WTC11 (cell line): ENCODE measurements around the gene HACD2. TPM values are rescaled to one million over a fixed set of nuclear protein-coding genes. Genes with fewer than 3 reads are reported as not detected.

Experiments used
- ATAC-seq: fragments of 200-7000 bp; cut with Tn5 transposase; 2 replicates; pipeline ENCODE4 v1.10.0; 2021; ENCODE audit warnings: mild to moderate bottlenecking, moderate library complexity
- CTCF ChIA-PET: fragments of 300-600 bp; sonication (Branson Sonifier 250); formaldehyde crosslinking; loops from one replicate; lab custom pipeline; 2021; ENCODE audit warnings: antibody characterized with exemption; lab: Charles Lee
- POLR2A ChIA-PET: fragments of 350-600 bp; sonication (Branson Sonifier 250); formaldehyde crosslinking; loops from one replicate; lab custom pipeline; 2021; ENCODE audit warnings: antibody characterized with exemption; lab: Charles Lee
- DNase-seq: peaks from one replicate; pipeline ENCODE4 v3.0.0; 2021; ENCODE audit warnings: low spot score
- H3K27ac Mint-ChIP-seq: 2 replicates; pipeline ENCODE4 v1.8.0; 2021; ENCODE audit warnings: mixed read lengths
- H3K27me3 Mint-ChIP-seq: 2 replicates; pipeline ENCODE4 v1.8.0; 2021; ENCODE audit warnings: low read depth, mild to moderate bottlenecking, moderate library complexity, mixed read lengths
- H3K36me3 Mint-ChIP-seq: 2 replicates; pipeline ENCODE4 v1.8.0; 2021; ENCODE audit warnings: mixed read lengths
- H3K4me1 Mint-ChIP-seq: 2 replicates; pipeline ENCODE4 v1.8.0; 2022; ENCODE audit warnings: mixed read lengths
- H3K4me3 Mint-ChIP-seq: 2 replicates; pipeline ENCODE4 v1.8.0; 2021; ENCODE audit warnings: mild to moderate bottlenecking, moderate library complexity, mixed read lengths
- H3K9me3 Mint-ChIP-seq: 2 replicates; pipeline ENCODE4 v1.8.0; 2021; ENCODE audit warnings: mixed read lengths
- AR ChIP-seq: fragments of 250-450 bp; sonication (Bioruptor Pico); IDR thresholded peaks from 2 replicates; pipeline ENCODE4 v1.9.0; 2021; ENCODE audit warnings: mild to moderate bottlenecking
- ATF6 ChIP-seq: sonication (generic); formaldehyde crosslinking; IDR thresholded peaks from 2 replicates; pipeline ENCODE4 v1.8.1; 2023; ENCODE audit warnings: mild to moderate bottlenecking, missing genetic modification reagents
- E2F1 ChIP-seq: sonication (generic); formaldehyde crosslinking; IDR thresholded peaks from 2 replicates; pipeline ENCODE4 v1.8.0; 2022; ENCODE audit warnings: mild to moderate bottlenecking, missing genetic modification reagents
- E2F4 ChIP-seq: sonication (generic); formaldehyde crosslinking; IDR thresholded peaks from 2 replicates; pipeline ENCODE4 v1.8.1; 2022; ENCODE audit warnings: low read depth, mild to moderate bottlenecking, moderate library complexity, missing genetic modification reagents, borderline replicate concordance
- GRHL2 ChIP-seq: fragments of 250-450 bp; sonication (Bioruptor Pico); IDR thresholded peaks from 2 replicates; pipeline ENCODE4 v1.8.0; 2022; ENCODE audit warnings: mild to moderate bottlenecking, moderate library complexity; ENCODE audit not compliant: insufficient replicate concordance, severe bottlenecking
- JUN ChIP-seq: sonication (generic); formaldehyde crosslinking; IDR thresholded peaks from 2 replicates; pipeline ENCODE4 v1.8.0; 2023; ENCODE audit warnings: mild to moderate bottlenecking, missing genetic modification reagents
- MLX ChIP-seq: sonication (generic); formaldehyde crosslinking; IDR thresholded peaks from 2 replicates; pipeline ENCODE4 v1.8.1; 2023; ENCODE audit warnings: mild to moderate bottlenecking, missing genetic modification reagents, moderate library complexity
- MXD4 ChIP-seq: fragments of 250-450 bp; sonication (Bioruptor Pico); IDR thresholded peaks from 2 replicates; pipeline ENCODE4 v1.8.0; 2021; ENCODE audit warnings: mild to moderate bottlenecking, moderate library complexity, borderline replicate concordance
- NR1H2 ChIP-seq: sonication (generic); formaldehyde crosslinking; IDR thresholded peaks from 2 replicates; pipeline ENCODE4 v1.9.0; 2021; ENCODE audit warnings: mild to moderate bottlenecking, moderate library complexity, missing genetic modification reagents
- PRRX2 ChIP-seq: fragments of 250-450 bp; sonication (Bioruptor Pico); IDR thresholded peaks from 2 replicates; pipeline ENCODE4 v1.8.0; 2021; ENCODE audit warnings: mild to moderate bottlenecking
- SP1 ChIP-seq: sonication (generic); formaldehyde crosslinking; conservative IDR thresholded peaks from 2 replicates; pipeline ENCODE4 v1.8.1; 2022; ENCODE audit warnings: missing genetic modification reagents
- ZNF219 ChIP-seq: sonication (generic); formaldehyde crosslinking; IDR thresholded peaks from 2 replicates; pipeline ENCODE4 v1.8.0; 2023; ENCODE audit warnings: missing genetic modification reagents, mild to moderate bottlenecking, borderline replicate concordance
- ZNF232 ChIP-seq: sonication (generic); formaldehyde crosslinking; IDR thresholded peaks from 2 replicates; pipeline ENCODE4 v1.8.0; 2022; ENCODE audit warnings: mild to moderate bottlenecking, missing genetic modification reagents
- ZNF416 ChIP-seq: fragments of 250-450 bp; sonication (Bioruptor Pico); IDR thresholded peaks from 2 replicates; pipeline ENCODE4 v1.9.0; 2021; ENCODE audit warnings: mild to moderate bottlenecking, inconsistent platforms
- ZNF532 ChIP-seq: fragments of 250-450 bp; sonication (Bioruptor Pico); IDR thresholded peaks from 2 replicates; pipeline ENCODE4 v1.9.0; 2021; ENCODE audit warnings: mild to moderate bottlenecking, borderline replicate concordance
- total RNA-seq: library from RNA; stranded (reverse); gene quantifications from 3 replicates; pipeline ENCODE4 v1.2.3, GENCODE V29; 2021
- TF ChIP-seq, protein P1 (sequence below): sonication (generic); formaldehyde crosslinking; IDR thresholded peaks from 2 replicates; pipeline ENCODE4 v1.8.1; 2023; ENCODE audit warnings: mild to moderate bottlenecking, missing genetic modification reagents, moderate library complexity

The HACD2 gene
- total RNA-seq, 1 experiment from 2014 or later, result 26.1 TPM

DNA sequence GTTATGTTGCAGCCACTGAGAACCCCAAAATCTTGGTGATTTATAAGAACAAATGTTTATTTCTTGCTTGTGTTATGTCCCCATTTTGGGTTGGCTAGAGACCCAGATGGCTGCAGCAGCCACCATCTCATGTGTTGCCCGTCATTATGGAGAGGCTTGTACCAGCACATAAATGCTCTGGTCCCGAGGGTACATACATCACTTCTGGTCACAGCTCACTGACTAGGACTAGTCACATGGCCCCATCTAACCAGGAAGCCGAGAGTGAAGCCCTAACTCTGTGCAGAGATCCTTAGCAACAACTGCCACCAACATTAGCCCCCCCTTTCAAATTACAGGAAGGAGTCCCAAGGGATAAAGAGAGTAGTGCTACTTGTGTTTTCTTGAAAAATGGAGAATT, 25.5 kb upstream of the HACD2 start:
- no peak overlapping the region for H3K4me3 Mint-ChIP-seq
- ATAC-seq (no peak), DNase-seq (no peak)
- H3K27me3 Mint-ChIP-seq, result no peaks in the 10 kb centered on the region
- H3K9me3 Mint-ChIP-seq, result no peaks in the 10 kb centered on the region
- H3K27ac Mint-ChIP-seq, result peak overlapping the region; percentile 45; the same call in 1 of the 2 replicates
- H3K4me1 Mint-ChIP-seq, result peaks cover 4% of the 10 kb centered on the region
- ChIA-PET POLR2A (no interaction called here), CTCF (no interaction called here)
- 0 out of 2 replicates have a peak, but pooled peaks cover 3% of the 10 kb centered on the region for H3K36me3 Mint-ChIP-seq
- TF ChIP-seq ATF6 (CRISPR knock-in tag), result no peak
- no peak for TF ChIP-seq E2F1 (CRISPR knock-in tag)
- TF ChIP-seq SP1 (CRISPR knock-in tag), result no peak

GRCh38 chr3:123609063-123609462, 24.2 kb upstream of the HACD2 start:
- POLR2A ChIA-PET, result interaction anchor here (0.9 kb wide), 1 partner anchor 8 kb away, joined by 3 read pairs; no protein-coding TSS in a partner anchor
- ATAC-seq (no peak), DNase-seq (no peak)
- no peaks in the 10 kb centered on the region for H3K9me3 Mint-ChIP-seq
- H3K4me3 Mint-ChIP-seq, result no peak overlapping the region
- CTCF ChIA-PET, result no interaction called here
- H3K36me3 Mint-ChIP-seq, result 0 out of 2 replicates have a peak, but pooled peaks cover 3% of the 10 kb centered on the region
- TF ChIP-seq MLX (no peak), ZNF532 (no peak), JUN (CRISPR knock-in tag) (no peak), ZNF219 (no peak), GRHL2 (CRISPR knock-in tag) (no peak), PRRX2 (no peak), MXD4 (CRISPR knock-in tag) (no peak), ZNF232 (CRISPR knock-in tag) (no peak), NR1H2 (CRISPR knock-in tag) (no peak), AR (no peak), ZNF416 (no peak), E2F4 (CRISPR knock-in tag) (no peak)
- TF ChIP-seq, protein P1, sequence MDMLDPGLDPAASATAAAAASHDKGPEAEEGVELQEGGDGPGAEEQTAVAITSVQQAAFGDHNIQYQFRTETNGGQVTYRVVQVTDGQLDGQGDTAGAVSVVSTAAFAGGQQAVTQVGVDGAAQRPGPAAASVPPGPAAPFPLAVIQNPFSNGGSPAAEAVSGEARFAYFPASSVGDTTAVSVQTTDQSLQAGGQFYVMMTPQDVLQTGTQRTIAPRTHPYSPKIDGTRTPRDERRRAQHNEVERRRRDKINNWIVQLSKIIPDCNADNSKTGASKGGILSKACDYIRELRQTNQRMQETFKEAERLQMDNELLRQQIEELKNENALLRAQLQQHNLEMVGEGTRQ (CRISPR knock-in tag), result no peak
- no peaks in the 10 kb centered on the region for H3K27me3 Mint-ChIP-seq
- H3K27ac Mint-ChIP-seq, result no peak overlapping the region
- peaks cover 4% of the 10 kb centered on the region for H3K4me1 Mint-ChIP-seq
